CD14-positive monocyte (primary cell): ENCODE data around the gene NRSN2. TPM values are rescaled to one million over a fixed set of nuclear protein-coding genes. Genes with fewer than 3 reads are reported as not detected.
A peak's percentile ranks its signal among the peaks of the same experiment; 100 is the strongest.
"Not testable (repeated sequence)": the region's sequence is repeated elsewhere in the genome, so short reads cannot be mapped to it uniquely, and the experiment has no call there.

Experiments
- DNase-seq, 3 donors: peaks; one replicate each; pipeline ENCODE4 v3.0.0-alpha.2; 2011 to 2022
- H2AFZ ChIP-seq: 2 replicates; pipeline ENCODE4 v1.6.0; 2012; ENCODE audit warnings: mild to moderate bottlenecking, low read depth, low read length, inconsistent platforms; ENCODE audit not compliant: insufficient read depth, poor library complexity, severe bottlenecking
- H3K27ac ChIP-seq, 2 donors: 1 replicate in 1 of 2; 2 replicates in 1 of 2; pipeline ENCODE4 v1.5.1; 2012 to 2013; ENCODE audit warnings: low read length in 2 of 2, control low read depth in 1 of 2, inconsistent platforms in 1 of 2, low read depth in 1 of 2, mild to moderate bottlenecking in 1 of 2
- H3K27me3 ChIP-seq, 2 donors: one replicate each; pipeline versions ENCODE4 v1.6.0 to v1.6.1; 2011 to 2013; ENCODE audit warnings: low read length in 2 of 2; ENCODE audit not compliant: control insufficient read depth in 2 of 2, insufficient read depth in 2 of 2
- H3K36me3 ChIP-seq, 2 donors: replicated peaks in 1 of 2; 1 replicate in 1 of 2; 2 replicates in 1 of 2; pipeline versions ENCODE4 v1.5.1 to v1.6.1; 2012 to 2013; ENCODE audit warnings: low read length in 2 of 2, control low read depth in 1 of 2, inconsistent platforms in 1 of 2, mild to moderate bottlenecking in 1 of 2; ENCODE audit not compliant: insufficient read depth in 2 of 2, control insufficient read depth in 1 of 2
- H3K4me1 ChIP-seq, 2 donors: 1 replicate in 1 of 2; 2 replicates in 1 of 2; pipeline versions ENCODE4 v1.5.1 to v1.6.1; 2012 to 2013; ENCODE audit warnings: low read length in 2 of 2, control low read depth in 1 of 2, inconsistent platforms in 1 of 2, mild to moderate bottlenecking in 1 of 2, moderate library complexity in 1 of 2; ENCODE audit not compliant: insufficient read depth in 2 of 2, control insufficient read depth in 1 of 2
- H3K4me2 ChIP-seq: replicated peaks from 2 replicates; pipeline ENCODE3; 2012; ENCODE audit warnings: low read length, moderate library complexity, mild to moderate bottlenecking; ENCODE audit not compliant: poor library complexity, severe bottlenecking; ENCODE audit errors: extremely low read depth
- H3K4me3 ChIP-seq, 3 experiments: fragments of 200-600 bp in 1 of 3; sonication (generic) in 1 of 3; replicated peaks in 1 of 3; 1 replicate in 2 of 3; 2 replicates in 1 of 3; pipeline ENCODE4 v1.5.1; 2011 to 2013; ENCODE audit warnings: low read length in 3 of 3, mild to moderate bottlenecking in 3 of 3, control low read depth in 2 of 3, low read depth in 2 of 3, inconsistent platforms in 1 of 3, moderate library complexity in 1 of 3
- H3K79me2 ChIP-seq: 2 replicates; pipeline ENCODE4 v1.6.0; 2012; ENCODE audit warnings: mild to moderate bottlenecking, control low read depth, inconsistent platforms, low read length, moderate library complexity; ENCODE audit not compliant: insufficient read depth
- H3K9ac ChIP-seq: 2 replicates; pipeline ENCODE4 v1.6.0; 2017; ENCODE audit warnings: low read length, mild to moderate bottlenecking; ENCODE audit not compliant: insufficient read depth, poor library complexity, severe bottlenecking
- H3K9me3 ChIP-seq, 2 donors: replicated peaks in 1 of 2; 1 replicate in 1 of 2; 2 replicates in 1 of 2; pipeline versions ENCODE4 v1.5.1 to v1.6.1; 2012 to 2013; ENCODE audit warnings: low read length in 2 of 2, control low read depth in 1 of 2; ENCODE audit not compliant: control insufficient read depth in 1 of 2, insufficient read depth in 1 of 2
- H4K20me1 ChIP-seq: 2 replicates; pipeline ENCODE4 v1.6.0; 2012; ENCODE audit warnings: mild to moderate bottlenecking, low read length, control low read depth, moderate library complexity; ENCODE audit not compliant: insufficient read depth
- H3K27ac Mint-ChIP-seq, 7 donors: one replicate each; pipeline ENCODE4 v1.8.0; 2020; ENCODE audit warnings: mild to moderate bottlenecking in 7 of 7, mixed read lengths in 7 of 7, moderate library complexity in 6 of 7, inconsistent platforms in 2 of 7
- H3K27me3 Mint-ChIP-seq, 3 donors: one replicate each; pipeline ENCODE4 v1.8.0; 2021 to 2022; ENCODE audit warnings: low read depth in 3 of 3, mild to moderate bottlenecking in 3 of 3, mixed read lengths in 3 of 3, moderate library complexity in 3 of 3, inconsistent platforms in 1 of 3
- H3K36me3 Mint-ChIP-seq, 2 donors: one replicate each; pipeline ENCODE4 v1.8.0; 2020; ENCODE audit warnings: mixed read lengths in 2 of 2, inconsistent platforms in 1 of 2, mild to moderate bottlenecking in 1 of 2
- H3K4me1 Mint-ChIP-seq: one replicate; pipeline ENCODE4 v1.8.0; 2020; ENCODE audit warnings: mild to moderate bottlenecking, mixed read lengths
- H3K4me3 Mint-ChIP-seq, 2 donors: one replicate each; pipeline ENCODE4 v1.8.0; 2020; ENCODE audit warnings: mild to moderate bottlenecking in 2 of 2, mixed read lengths in 2 of 2, moderate library complexity in 1 of 2
- H3K9me3 Mint-ChIP-seq, 7 donors: one replicate each; pipeline ENCODE4 v1.8.0; 2020 to 2022; ENCODE audit warnings: mixed read lengths in 7 of 7, mild to moderate bottlenecking in 6 of 7, moderate library complexity in 6 of 7, inconsistent platforms in 2 of 7
- WGBS: methylation state at CpG from one replicate; pipeline ENCODE4 v1.1.5; 2013; ENCODE audit warnings: missing lambda C conversion rate; ENCODE audit not compliant: insufficient coverage; 5-methylcytosine and 5-hydroxymethylcytosine counted together
- intact Hi-C, 2 donors: fragments of 100-400 bp; cut with micrococcal nuclease; formaldehyde crosslinking; loops; one replicate each; pipeline versions ENCODE4 v1.15.0 to v1.15.1; 2023
- polyA plus RNA-seq, 3 donors: library from polyadenylated mRNA; depleted of rRNA in 1 of 3; unstranded in 2 of 3; stranded (reverse) in 1 of 3; fragments of 300-500 nt in 2 of 3; fragments of >200 nt in 1 of 3; fragmentation: Illumina TruSeq in 2 of 3; gene quantifications; 1 replicate in 2 of 3; 2 replicates in 1 of 3; pipeline ENCODE4 v1.2.3, GENCODE V29; 2012 to 2021
- TF ChIP-seq, protein P1 (sequence below): fragments of 200-600 bp; IDR thresholded peaks from one replicate; pipeline ENCODE4 v1.8.0; 2022; ENCODE audit warnings: antibody characterized with exemption, mild to moderate bottlenecking

Gene NRSN2
- polyA plus RNA-seq, 3 donors: 0.09 to 0.73 (median 0.56) TPM

DNA sequence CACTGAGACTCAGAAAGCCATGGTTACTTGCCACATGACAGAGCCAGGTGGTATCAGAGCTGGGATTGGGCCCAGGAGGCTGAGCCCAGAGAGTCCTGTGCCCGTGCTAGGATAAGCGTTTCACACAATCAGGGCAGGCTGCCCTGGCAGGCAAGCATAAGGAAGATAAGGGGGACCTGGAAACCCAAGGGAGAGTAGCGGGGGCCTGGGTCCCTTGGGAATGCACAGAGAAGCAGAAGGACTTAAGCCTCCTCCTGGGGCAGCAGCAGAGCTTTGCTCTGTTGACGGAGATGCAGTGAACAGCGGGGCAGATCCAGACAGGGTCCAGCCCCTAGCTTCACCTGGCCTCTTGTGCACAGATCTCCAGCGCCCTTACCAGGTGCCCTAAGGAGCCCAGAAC is 42.3 kb downstream of the NRSN2 start:
- peaks cover 49 to 51% of the 10 kb centered on the region in 2 donors for H3K36me3 ChIP-seq
- H3K27ac Mint-ChIP-seq: no peak overlapping the region
- 98% methylated on average over 5 of the region's 6 CpGs for WGBS

DNA sequence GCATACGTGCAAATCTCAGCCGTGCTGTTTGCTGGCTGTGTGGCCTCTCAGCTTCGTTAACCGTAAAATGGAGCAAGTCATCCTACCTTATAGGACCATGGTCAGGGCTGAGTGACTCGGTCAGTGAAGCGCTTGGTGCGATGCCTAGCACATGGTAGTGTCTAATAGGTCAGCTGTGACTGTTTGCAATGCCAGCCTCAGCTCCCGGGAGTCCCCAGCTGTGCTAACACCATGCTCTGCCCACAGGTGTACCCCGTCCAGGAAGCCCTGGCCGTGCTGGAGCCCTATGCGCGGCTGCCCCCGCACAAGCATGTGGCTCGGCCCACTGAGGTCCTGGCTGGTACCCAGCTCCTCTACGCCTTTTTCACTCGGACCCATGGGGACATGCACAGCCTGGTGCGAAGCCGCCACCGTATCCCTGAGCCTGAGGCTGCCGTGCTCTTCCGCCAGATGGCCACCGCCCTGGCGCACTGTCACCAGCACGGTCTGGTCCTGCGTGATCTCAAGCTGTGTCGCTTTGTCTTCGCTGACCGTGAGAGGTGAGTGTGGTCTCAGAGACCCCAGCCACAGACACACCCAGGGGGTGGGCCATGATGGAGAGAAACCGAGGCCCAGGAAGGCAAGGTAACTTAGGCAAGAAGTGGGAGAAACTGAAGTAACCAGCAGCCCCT is 44.3 kb downstream of the NRSN2 start:
- WGBS: 97% methylated on average over 19 of the region's 29 CpGs
- Mint-ChIP-seq H3K4me1 (no peaks in the 10 kb centered on the region), H3K36me3 (peaks cover 55 to 66% of the 10 kb centered on the region in 2 donors), H3K27ac (peak overlapping the region in 1 of 7 donors; percentile 6), H3K4me3 (no peak overlapping the region), H3K9me3 (peaks cover 0 to 4% (median 0%) of the 10 kb centered on the region in 7 donors), H3K27me3 (no peaks in the 10 kb centered on the region)
- Histone ChIP-seq H3K27me3 (no peaks in the 10 kb centered on the region), H3K4me1 (no peaks in the 10 kb centered on the region), H4K20me1 (no peaks in the 10 kb centered on the region), H3K27ac (no peak overlapping the region), H3K4me2 (no peak overlapping the region), H3K79me2 (no peaks in the 10 kb centered on the region), H3K9ac (no peak overlapping the region), H3K9me3 (no peaks in the 10 kb centered on the region), H3K36me3 (peaks cover 66 to 70% of the 10 kb centered on the region in 2 donors), H2AFZ (no peak overlapping the region), H3K4me3 (no peak overlapping the region)
- no peak for DNase-seq
- TF ChIP-seq, protein P1, sequence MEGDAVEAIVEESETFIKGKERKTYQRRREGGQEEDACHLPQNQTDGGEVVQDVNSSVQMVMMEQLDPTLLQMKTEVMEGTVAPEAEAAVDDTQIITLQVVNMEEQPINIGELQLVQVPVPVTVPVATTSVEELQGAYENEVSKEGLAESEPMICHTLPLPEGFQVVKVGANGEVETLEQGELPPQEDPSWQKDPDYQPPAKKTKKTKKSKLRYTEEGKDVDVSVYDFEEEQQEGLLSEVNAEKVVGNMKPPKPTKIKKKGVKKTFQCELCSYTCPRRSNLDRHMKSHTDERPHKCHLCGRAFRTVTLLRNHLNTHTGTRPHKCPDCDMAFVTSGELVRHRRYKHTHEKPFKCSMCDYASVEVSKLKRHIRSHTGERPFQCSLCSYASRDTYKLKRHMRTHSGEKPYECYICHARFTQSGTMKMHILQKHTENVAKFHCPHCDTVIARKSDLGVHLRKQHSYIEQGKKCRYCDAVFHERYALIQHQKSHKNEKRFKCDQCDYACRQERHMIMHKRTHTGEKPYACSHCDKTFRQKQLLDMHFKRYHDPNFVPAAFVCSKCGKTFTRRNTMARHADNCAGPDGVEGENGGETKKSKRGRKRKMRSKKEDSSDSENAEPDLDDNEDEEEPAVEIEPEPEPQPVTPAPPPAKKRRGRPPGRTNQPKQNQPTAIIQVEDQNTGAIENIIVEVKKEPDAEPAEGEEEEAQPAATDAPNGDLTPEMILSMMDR: no peak
- intact Hi-C loops: no loop called here

More for the DNA sequence above, 42.3 kb downstream of the NRSN2 start:
- DNase-seq: no peak
- Histone ChIP-seq H4K20me1 (no peaks in the 10 kb centered on the region), H3K4me1 (no peaks in the 10 kb centered on the region), H3K4me2 (no peak overlapping the region), H3K27me3 (no peaks in the 10 kb centered on the region), H3K9ac (no peak overlapping the region), H3K4me3 (no peak overlapping the region), H3K27ac (no peak overlapping the region), H3K9me3 (no peaks in the 10 kb centered on the region), H3K79me2 (no peaks in the 10 kb centered on the region), H2AFZ (no peak overlapping the region)
- no peaks in the 10 kb centered on the region for H3K4me1 Mint-ChIP-seq
- peaks cover 0 to 4% (median 0%) of the 10 kb centered on the region in 7 donors for H3K9me3 Mint-ChIP-seq
- intact Hi-C loops: no loop called here
- peaks cover 55 to 56% of the 10 kb centered on the region in 2 donors for H3K36me3 Mint-ChIP-seq
- no peaks in the 10 kb centered on the region for H3K27me3 Mint-ChIP-seq
- TF ChIP-seq, protein P1: no peak
- no peak overlapping the region for H3K4me3 Mint-ChIP-seq

DNA sequence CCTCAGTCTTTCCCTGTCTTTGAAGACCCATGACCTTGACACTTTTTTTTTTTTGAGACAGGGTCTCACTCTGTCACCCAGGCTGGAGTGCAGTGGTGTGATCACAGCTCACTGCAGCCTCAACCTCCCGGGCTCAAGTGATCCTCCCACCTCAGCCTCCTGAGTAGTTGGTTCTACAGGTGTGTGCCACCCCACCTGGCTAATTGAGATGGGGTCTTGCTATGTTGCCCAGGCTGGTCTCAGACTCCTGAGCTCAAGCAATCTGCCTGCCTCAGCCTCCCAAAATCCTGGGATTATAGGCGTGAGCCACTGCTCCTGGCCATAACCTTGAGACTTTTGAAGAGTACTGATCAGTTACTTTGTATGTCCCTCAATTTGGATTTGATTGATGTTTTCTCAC is 46.4 kb downstream of the NRSN2 start:
- DNase-seq, H2AFZ ChIP-seq, H3K4me3 ChIP-seq, H3K4me1 Mint-ChIP-seq, H3K9me3 ChIP-seq, intact Hi-C loops, H3K9ac ChIP-seq, H3K4me2 ChIP-seq, H3K27me3 Mint-ChIP-seq, H3K27me3 ChIP-seq, H3K9me3 Mint-ChIP-seq, H3K4me1 ChIP-seq, H3K4me3 Mint-ChIP-seq, H3K27ac ChIP-seq, H4K20me1 ChIP-seq, H3K79me2 ChIP-seq: not testable (repeated sequence)
- H3K36me3 ChIP-seq: peaks cover 76 to 83% of the 10 kb centered on the region in 2 donors
- 100% methylated on average over 1 of the region's 2 CpGs for WGBS
- H3K36me3 Mint-ChIP-seq: peaks cover 63 to 68% of the 10 kb centered on the region in 2 donors
- H3K27ac Mint-ChIP-seq: peak overlapping the region in 2 of 7 donors; percentile 62 to 67
